SU-DHL-6 (cell line): Measurements from ENCODE around the gene NELL2.

Source experiments
- H2AFZ ChIP-seq: fragments of 200-600 bp; sonication (generic); 2 replicates; pipeline ENCODE4 v1.6.1; 2014; ENCODE audit warnings: low read depth, mild to moderate bottlenecking, moderate library complexity, mixed read lengths, antibody characterized with exemption, low read length; ENCODE audit not compliant: severe bottlenecking
- H3F3A ChIP-seq: fragments of 200-600 bp; shearing (Covaris generic); 2 replicates; pipeline ENCODE4 v1.6.0; 2016; ENCODE audit warnings: antibody characterized with exemption, mild to moderate bottlenecking; ENCODE audit not compliant: insufficient read depth
- H3K27ac ChIP-seq: fragments of 200-600 bp; sonication (generic); 2 replicates; pipeline ENCODE4 v1.5.1; 2016; ENCODE audit warnings: low read depth, mild to moderate bottlenecking, low read length, moderate library complexity, mixed read lengths
- H3K27me3 ChIP-seq: fragments of 200-600 bp; sonication (generic), shearing (Covaris generic); 2 replicates; pipeline ENCODE4 v1.6.0; 2014; ENCODE audit warnings: mild to moderate bottlenecking, low read length
- H3K36me3 ChIP-seq: fragments of 200-600 bp; sonication (generic); 2 replicates; pipeline ENCODE4 v1.6.1; 2014; ENCODE audit warnings: mild to moderate bottlenecking, low read length, mixed read lengths
- H3K4me2 ChIP-seq: fragments of 300-600, 200-600 bp; shearing (Covaris generic), sonication (generic); 2 replicates; pipeline ENCODE4 v1.6.0; 2014; ENCODE audit warnings: low read length, low read depth, mild to moderate bottlenecking; ENCODE audit not compliant: poor library complexity, severe bottlenecking
- H3K4me3 ChIP-seq: fragments of 200-600 bp; sonication (generic); 2 replicates; pipeline ENCODE4 v1.5.1; 2014; ENCODE audit warnings: antibody characterized with exemption, low read length, mild to moderate bottlenecking, mixed read lengths; ENCODE audit not compliant: insufficient read depth, poor library complexity, severe bottlenecking
- H3K79me2 ChIP-seq: fragments of 200-600 bp; sonication (generic); 2 replicates; pipeline ENCODE4 v1.6.1; 2014; ENCODE audit warnings: mild to moderate bottlenecking, low read length, moderate library complexity; ENCODE audit not compliant: insufficient read depth
- H3K9ac ChIP-seq: fragments of 200-600 bp; sonication (generic); 2 replicates; pipeline ENCODE4 v1.7.0; 2014; ENCODE audit warnings: mild to moderate bottlenecking, low read length
- H3K9me2 ChIP-seq: fragments of 200-600 bp; sonication (generic); replicated peaks from 2 replicates; pipeline ENCODE4 v1.6.1; 2014; ENCODE audit warnings: low read length; ENCODE audit not compliant: insufficient read depth
- H3K9me3 ChIP-seq: fragments of 200-600 bp; sonication (generic); 2 replicates; pipeline ENCODE4 v1.6.1; 2014; ENCODE audit warnings: low read length, mixed read lengths; ENCODE audit not compliant: insufficient read depth
- H4K20me1 ChIP-seq: fragments of 200-600 bp; sonication (generic); 2 replicates; pipeline ENCODE4 v1.6.1; 2014; ENCODE audit warnings: low read depth, mild to moderate bottlenecking, antibody characterized with exemption, low read length, moderate library complexity, mixed read lengths
- EZH2phosphoT487 ChIP-seq: fragments of 200-600 bp; sonication (generic), shearing (Covaris generic); conservative IDR thresholded peaks from 2 replicates; pipeline ENCODE4 v1.6.1; 2018; ENCODE audit warnings: mild to moderate bottlenecking, antibody characterized with exemption, low read length, moderate library complexity, mixed read lengths
- TF ChIP-seq, protein P1 (sequence below): fragments of 200-600 bp; sonication (generic); IDR thresholded peaks from one replicate; pipeline ENCODE4 v1.5.1; 2017; ENCODE audit warnings: antibody characterized with exemption, mild to moderate bottlenecking, low read length, moderate library complexity; ENCODE audit not compliant: insufficient read depth, poor library complexity, severe bottlenecking

NELL2 gene

DNA sequence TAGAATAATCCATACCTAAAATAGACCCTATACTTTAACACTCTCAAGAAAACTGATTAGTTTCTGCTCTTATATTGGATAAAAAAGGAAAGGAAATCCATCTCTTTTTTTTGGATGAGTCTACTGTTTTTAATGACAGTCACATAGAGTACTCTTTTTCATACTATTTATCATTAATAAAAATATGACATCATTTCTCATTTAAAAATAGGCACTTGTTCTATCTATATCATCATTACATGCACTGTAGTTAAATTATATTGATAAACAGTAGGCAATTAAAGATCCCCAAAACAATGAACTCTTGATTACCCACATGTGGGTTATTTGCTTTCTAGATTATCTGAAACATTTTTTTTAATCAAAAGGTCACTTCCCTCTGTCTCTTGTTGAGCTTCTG lies 338.8 kb downstream of the NELL2 start:
- TF ChIP-seq, protein P1, sequence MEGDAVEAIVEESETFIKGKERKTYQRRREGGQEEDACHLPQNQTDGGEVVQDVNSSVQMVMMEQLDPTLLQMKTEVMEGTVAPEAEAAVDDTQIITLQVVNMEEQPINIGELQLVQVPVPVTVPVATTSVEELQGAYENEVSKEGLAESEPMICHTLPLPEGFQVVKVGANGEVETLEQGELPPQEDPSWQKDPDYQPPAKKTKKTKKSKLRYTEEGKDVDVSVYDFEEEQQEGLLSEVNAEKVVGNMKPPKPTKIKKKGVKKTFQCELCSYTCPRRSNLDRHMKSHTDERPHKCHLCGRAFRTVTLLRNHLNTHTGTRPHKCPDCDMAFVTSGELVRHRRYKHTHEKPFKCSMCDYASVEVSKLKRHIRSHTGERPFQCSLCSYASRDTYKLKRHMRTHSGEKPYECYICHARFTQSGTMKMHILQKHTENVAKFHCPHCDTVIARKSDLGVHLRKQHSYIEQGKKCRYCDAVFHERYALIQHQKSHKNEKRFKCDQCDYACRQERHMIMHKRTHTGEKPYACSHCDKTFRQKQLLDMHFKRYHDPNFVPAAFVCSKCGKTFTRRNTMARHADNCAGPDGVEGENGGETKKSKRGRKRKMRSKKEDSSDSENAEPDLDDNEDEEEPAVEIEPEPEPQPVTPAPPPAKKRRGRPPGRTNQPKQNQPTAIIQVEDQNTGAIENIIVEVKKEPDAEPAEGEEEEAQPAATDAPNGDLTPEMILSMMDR: no peak
- no peak for TF ChIP-seq EZH2phosphoT487
- H3F3A ChIP-seq: no peaks in the 10 kb centered on the region
- H3K4me3 ChIP-seq: no peak overlapping the region
- H3K27ac ChIP-seq: no peak overlapping the region
- no peaks in the 10 kb centered on the region for H3K27me3 ChIP-seq
- H3K4me2 ChIP-seq: no peak overlapping the region
- H3K79me2 ChIP-seq: no peaks in the 10 kb centered on the region
- H3K9ac ChIP-seq: no peak overlapping the region
- no peaks in the 10 kb centered on the region for H3K36me3 ChIP-seq
- no peaks in the 10 kb centered on the region for H4K20me1 ChIP-seq
- H3K9me2 ChIP-seq: no peaks in the 10 kb centered on the region
- H3K9me3 ChIP-seq: no peaks in the 10 kb centered on the region
- H2AFZ ChIP-seq: no peak overlapping the region

DNA sequence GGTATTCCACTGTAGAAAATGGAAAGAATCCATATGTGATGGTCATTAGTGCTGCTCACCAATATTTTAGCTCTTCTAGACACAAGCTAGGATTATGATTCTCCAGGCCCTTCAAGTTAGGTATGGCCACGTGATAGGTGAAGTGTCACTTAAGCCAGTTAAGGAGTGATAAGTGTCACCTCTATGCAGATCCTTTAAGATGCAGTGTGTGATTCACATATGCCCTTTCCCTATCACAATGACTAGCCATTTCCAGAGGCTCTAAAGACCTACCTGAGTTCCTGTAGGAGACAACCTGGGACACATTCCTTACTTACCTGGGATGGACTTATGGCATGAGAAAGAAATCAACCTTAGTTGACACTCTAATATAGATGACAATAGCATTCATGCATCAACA lies 343.2 kb downstream of the NELL2 start:
- Histone ChIP-seq H3K9ac (no peak overlapping the region), H3K4me3 (no peak overlapping the region), H3K9me2 (no peaks in the 10 kb centered on the region), H3K9me3 (no peaks in the 10 kb centered on the region), H3K36me3 (no peaks in the 10 kb centered on the region), H3F3A (no peaks in the 10 kb centered on the region), H3K27me3 (no peaks in the 10 kb centered on the region), H3K79me2 (no peaks in the 10 kb centered on the region), H3K27ac (no peak overlapping the region), H2AFZ (no peak overlapping the region), H4K20me1 (no peaks in the 10 kb centered on the region), H3K4me2 (no peak overlapping the region)
- TF ChIP-seq EZH2phosphoT487: no peak
- TF ChIP-seq, protein P1: no peak

DNA sequence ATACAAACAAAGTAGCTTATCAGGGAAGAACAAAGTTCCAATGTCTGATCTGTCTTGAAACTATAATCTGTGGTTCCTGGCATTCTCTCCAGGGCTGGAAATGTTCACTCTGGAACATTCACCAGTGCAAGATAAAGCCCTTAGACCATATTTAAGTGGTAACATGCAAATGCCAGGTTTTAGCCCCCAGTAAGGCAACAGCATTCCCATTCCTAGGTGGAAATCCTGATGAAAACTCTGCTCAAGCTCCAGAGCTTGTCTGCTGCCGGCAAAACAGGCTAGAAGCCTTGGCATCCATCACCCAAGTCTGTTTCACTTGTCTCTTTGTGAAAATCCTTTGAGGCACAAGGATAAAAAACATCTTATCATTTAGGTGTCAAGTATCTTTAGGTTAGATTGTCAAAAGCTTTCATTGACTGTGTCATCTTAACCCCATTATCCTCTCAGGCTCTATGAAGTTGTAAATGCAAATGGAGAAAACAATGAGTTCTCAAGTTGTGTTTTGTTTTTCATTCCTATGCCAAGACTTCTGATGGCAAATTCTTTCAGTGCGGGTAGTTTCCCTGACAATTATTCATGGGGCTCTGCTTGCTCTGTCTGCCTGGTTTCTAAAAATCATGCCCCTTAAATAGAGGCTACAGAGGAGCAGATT lies 344.7 kb downstream of the NELL2 start:
- Histone ChIP-seq H4K20me1 (no peaks in the 10 kb centered on the region), H3K36me3 (no peaks in the 10 kb centered on the region), H3K4me3 (no peak overlapping the region), H3F3A (no peaks in the 10 kb centered on the region), H3K4me2 (no peak overlapping the region), H3K9ac (no peak overlapping the region), H2AFZ (no peak overlapping the region), H3K27me3 (no peaks in the 10 kb centered on the region), H3K27ac (no peak overlapping the region), H3K9me2 (no peaks in the 10 kb centered on the region), H3K79me2 (no peaks in the 10 kb centered on the region), H3K9me3 (no peaks in the 10 kb centered on the region)
- no peak for TF ChIP-seq EZH2phosphoT487
- TF ChIP-seq, protein P1: no peak
